GM12892 (cell line): ENCODE measurements around the gene CD74.

ENCODE experiments used
- POLR2A ChIP-seq: IDR thresholded peaks from 2 replicates; pipeline ENCODE4 v1.6.1; 2011; ENCODE audit warnings: low read depth, low read length, control low read depth
- POLR2AphosphoS5 ChIP-seq: IDR thresholded peaks from 2 replicates; pipeline ENCODE4 v1.6.1; 2011; ENCODE audit warnings: low read depth, low read length, control low read depth

- TF ChIP-seq POLR2AphosphoS5 (peak; percentile 94), POLR2A (peak; percentile 86)
These were observed 13.8 kb downstream of the CD74 start for GRCh38 chr5:150398722-150399523.
